ENCODE measurements around the gene NT5DC3.
A peak's percentile ranks its signal among the peaks of the same experiment; 100 is the strongest.

Gene NT5DC3

DNA sequence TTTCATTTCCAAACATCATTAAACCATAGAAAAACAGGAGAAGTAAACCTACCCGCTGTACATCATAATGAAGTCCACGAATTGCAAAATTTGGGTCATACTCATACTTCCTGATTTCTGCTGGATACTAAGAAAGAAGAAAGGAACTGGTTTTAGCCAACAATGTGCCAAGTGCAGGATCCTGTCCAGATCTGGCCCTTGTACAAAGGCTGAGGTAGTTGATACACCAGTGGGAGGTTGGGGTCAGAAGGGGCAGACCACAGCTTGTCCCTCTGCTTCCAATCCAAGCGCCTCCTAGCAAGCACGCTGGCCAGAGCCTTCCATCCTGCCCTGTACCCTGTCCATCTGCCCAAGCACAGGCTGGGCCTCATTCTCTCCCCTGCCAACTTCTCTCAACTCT is 34.2 kb downstream of the NT5DC3 start:
- DNase-seq: no peak

DNA sequence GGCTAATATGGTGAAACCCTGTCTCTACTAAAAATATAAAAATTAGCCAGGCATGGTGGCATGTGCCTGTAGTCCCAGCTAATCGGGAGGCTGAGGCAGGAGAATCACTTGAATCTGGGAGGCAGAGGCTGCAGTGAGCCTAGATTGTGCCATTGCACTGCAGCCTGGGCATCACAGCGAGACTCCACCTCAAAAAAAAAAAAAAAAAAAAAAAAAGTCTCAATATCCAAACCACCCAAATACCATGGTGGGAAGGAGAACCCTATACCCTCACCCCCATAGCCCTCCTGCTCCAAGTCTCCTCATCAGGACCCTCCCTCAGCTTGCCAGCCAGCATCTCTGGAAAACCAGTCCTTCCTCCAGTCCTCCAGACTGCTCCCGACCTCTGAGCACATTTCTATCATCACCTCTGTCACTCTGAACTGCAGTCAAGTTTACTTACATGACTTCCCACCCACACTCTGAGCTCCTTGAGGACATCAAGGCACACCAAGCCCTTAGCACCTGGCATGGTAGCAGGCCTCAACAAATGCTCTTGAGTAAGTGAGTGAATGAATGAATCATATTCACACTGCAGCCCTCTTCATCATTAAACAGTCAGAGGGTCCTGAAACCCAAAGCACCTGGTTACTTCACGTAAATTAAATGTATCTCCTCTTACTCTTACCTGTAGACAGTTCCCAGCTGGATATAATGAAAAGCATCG is 35.2 kb downstream of the NT5DC3 start:
- DNase-seq: no peak

GRCh38 chr12:103803847-103804246 is 37.2 kb downstream of the NT5DC3 start:
- no peak for DNase-seq

- DNase-seq: no peak
Measured at GRCh38 chr12:103802586-103802886, 38.5 kb downstream of the NT5DC3 start.

- no peak for DNase-seq
Measured at GRCh38 chr12:103801709-103802585, 39.1 kb downstream of the NT5DC3 start.

GRCh38 chr12:103799857-103800771 is 40.9 kb downstream of the NT5DC3 start:
- DNase-seq: peak; percentile 70

DNA sequence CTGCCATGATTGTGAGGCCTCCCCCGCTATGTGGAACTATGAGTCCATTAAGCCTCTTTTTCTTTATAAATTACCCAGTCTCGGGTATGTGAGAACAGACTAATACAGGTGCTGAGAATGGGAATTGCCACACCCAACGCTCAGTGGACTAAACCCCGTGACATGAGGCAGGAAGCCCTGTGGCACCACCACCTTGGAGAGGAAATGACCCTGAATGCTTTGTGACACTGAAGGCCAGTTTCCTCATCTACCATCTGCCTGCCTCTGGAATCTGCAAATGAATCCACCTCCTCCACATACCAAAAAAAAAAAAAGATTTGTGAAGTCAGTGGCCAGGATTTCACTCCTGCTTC is 41.6 kb downstream of the NT5DC3 start:
- no peak for DNase-seq

DNA sequence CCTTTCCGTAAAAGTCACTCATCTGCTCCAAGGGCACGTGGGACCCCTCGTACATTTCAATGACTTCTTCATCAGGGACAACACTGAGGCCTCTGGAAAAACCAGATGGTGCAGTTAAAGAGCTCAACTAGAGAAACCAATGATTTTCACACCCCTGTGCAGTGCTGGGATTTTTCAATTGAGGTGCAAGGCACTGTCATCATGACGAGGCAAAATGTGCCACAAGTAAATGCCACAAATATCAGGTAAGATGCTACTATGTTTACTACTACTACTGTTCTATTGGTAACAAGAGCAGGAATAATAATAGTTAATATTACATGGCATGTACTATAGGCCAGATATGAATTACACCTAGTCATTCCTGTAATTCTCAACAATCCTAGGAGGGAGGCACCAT is 42.4 kb downstream of the NT5DC3 start:
- no peak for DNase-seq

DNA sequence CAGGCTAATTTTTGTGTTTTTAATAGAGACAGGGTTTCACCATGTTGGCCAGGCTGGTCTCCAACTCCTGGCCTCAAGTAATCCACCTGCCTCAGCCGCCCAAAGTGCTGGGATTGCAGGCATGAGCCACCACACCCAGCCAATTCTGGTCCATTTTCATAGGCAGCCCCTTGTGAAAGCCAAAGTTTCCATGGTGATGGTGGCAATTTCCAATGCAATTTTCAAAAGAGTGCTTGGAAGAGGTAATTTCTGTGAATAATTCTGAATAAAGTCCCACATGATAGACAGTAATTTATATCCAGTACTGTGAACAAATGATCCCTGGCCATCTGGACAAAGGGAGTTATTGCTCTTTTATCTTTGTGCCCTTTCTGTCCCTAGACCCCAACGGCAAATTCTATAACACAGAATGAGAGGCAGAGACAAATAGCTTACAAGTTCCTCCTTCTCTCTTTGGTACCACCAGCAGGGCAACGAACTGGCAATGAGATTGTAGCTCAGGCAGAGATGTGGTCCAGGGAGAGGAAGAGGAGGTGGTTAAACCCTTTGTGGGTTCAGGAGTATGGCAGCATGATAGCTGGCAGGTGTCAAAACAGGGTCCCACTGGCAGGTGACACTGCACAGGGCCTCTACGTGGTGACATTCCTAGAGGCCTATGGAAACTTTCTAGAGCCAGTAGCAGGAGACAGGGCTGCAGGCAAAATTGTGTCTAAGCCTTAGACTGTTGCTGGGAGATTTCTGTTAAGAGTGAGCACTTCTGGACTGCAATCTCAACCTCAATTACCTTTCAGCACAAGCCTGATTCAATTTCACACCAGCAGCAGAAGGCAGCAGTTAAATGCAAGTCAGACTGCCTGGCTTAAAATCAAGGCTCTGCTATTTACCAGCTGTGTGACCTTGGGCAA is 46.5 kb downstream of the NT5DC3 start:
- no peak for DNase-seq

DNA sequence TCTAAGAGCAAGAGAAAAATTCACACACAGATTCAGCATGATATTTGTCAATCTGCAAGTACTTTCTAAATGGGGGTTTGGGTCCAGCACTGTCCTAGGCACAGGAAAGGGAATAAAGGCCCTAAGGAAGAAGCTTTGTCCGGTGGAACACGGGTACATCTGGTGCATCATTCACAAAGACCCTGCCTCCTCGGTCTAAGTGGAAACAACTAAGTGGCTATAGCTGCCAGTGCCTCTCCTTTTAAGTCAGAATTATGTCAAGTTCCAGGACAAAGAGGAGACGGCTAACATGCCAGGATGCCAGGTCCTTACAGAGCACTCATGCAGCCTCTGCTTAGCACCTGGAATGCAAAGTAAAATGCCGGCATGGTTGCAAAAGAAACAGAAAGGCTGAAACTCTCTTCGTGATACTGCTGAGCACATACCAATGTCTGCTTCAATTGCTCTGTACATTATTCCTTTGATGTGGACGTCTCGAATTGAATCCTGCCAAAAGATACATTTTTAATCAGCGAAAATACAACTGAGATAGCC is 47.5 kb downstream of the NT5DC3 start:
- DNase-seq: no peak

GRCh38 chr12:103793046-103793445 is 48.0 kb downstream of the NT5DC3 start:
- no peak for DNase-seq

- no peak for DNase-seq
Measured at GRCh38 chr12:103791350-103791920, 49.6 kb downstream of the NT5DC3 start.

GRCh38 chr12:103786201-103786600 is 54.8 kb downstream of the NT5DC3 start:
- DNase-seq: no peak

- peak; percentile 17 for DNase-seq
Measured at GRCh38 chr12:103785243-103786031, 55.6 kb downstream of the NT5DC3 start.

DNA sequence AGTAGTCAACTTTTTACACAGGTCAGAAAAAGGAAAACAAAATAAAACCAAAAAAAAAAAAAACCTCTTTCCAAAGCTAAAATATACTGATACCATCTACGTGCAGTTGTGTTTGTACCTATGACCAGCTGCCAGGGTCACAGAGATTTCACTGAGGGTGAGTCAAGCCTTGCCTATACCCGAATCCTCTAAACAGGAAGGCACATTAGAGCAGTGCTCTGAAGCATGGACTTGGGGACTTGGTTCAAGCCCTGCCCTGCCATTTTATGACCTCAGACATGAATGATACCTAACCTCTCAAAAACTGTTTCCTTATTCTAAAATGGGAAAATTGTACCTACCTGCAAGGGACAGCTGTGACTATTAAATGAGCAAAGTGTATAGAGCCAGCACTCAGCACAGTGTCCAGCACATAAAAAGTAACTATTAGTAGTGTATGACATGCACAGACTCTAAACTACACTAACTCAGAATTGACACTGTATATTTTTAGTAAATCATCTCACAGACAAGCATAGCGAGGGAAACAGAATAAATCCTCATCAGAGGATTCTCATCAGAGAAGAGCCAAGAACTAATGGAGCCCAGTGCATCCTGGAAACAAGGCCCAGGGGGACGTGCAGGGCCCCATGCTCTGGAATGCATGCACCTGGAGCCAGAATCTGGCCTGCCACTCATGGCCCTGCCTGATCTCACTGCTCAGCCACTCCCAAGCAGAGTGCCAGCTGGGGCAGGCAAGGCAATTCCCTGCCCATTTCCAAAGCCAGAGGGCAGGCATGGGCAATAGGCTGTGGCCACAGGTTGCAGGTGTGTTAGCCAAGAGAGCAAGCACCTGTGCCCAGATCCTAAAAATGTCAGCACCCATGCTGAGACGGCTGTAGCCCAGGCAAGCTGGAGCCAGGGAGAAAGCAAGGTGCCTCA is 57.0 kb downstream of the NT5DC3 start:
- DNase-seq: no peak

GRCh38 chr12:103782399-103782798 is 58.6 kb downstream of the NT5DC3 start:
- no peak for DNase-seq

DNA sequence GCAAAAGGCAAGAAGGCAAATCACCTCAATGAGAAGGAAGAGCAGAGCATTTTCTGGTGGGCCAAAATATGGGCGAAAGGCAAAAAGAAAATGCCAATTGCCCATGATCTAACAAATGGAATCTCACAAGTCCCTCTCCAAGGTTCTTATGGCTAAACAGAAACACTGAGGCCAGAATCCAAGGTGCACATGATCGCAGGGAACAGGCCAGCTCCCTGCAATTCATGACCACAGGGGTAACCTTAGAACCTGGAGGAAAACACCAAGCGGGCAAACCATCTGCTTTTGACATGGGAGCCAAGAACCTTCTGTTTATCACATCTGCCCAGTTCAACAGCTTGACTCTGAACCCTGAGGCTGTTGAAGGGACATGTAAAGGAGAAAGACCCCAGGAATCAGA is 60.0 kb downstream of the NT5DC3 start:
- DNase-seq: no peak

GRCh38 chr12:103780093-103780440 is 61.0 kb downstream of the NT5DC3 start:
- no peak for DNase-seq

GRCh38 chr12:103779410-103780092 is 61.5 kb downstream of the NT5DC3 start:
- no peak for DNase-seq

Data from fibroblast of upper back skin (primary cell).